Purkinje cell (primary cell): ENCODE data around the gene GPER1. TPM values are rescaled to one million over a fixed set of nuclear protein-coding genes. Genes with fewer than 3 reads are reported as not detected.

Source experiments
- polyA plus RNA-seq: library from polyadenylated mRNA; unstranded; fragments of >200 nt; fragmentation: Nextera tagmentation; gene quantifications from 2 replicates; pipeline ENCODE4 v1.2.1, GENCODE V29; 2014

The GPER1 gene
- polyA plus RNA-seq: not detected in 2 replicates

GRCh38 chr7:1087952-1088920 is at the start of gene GPER1:
Gene GPER1 (plus strand): TSS chr7:1088113. CDS start chr7:1091729, 3,616 bp downstream.

GRCh38 chr7:1044189-1045068 is 43.5 kb upstream of the GPER1 start, which contains the start of gene GPR146:
Gene GPR146 (plus strand): TSS chr7:1044546. CDS start chr7:1057516, 12,970 bp downstream.

Other genes starting within 250 kb of the GPER1 start
- gene GET4, start 211.6 kb upstream of the GPER1 start, polyA plus RNA-seq: 8.6 and 9.8 TPM in 2 replicates
- 0.48 and 0.52 TPM in 2 replicates for gene ADAP1, start 133.4 kb upstream of the GPER1 start, polyA plus RNA-seq
- 8.0 and 10.5 TPM in 2 replicates for gene COX19, start 112.6 kb upstream of the GPER1 start, polyA plus RNA-seq
- not detected in 2 replicates for gene CYP2W1, start 104.9 kb upstream of the GPER1 start, polyA plus RNA-seq
- not detected in 2 replicates for gene GPR146, start 43.6 kb upstream of the GPER1 start, polyA plus RNA-seq
- 88.7 and 104 TPM in 2 replicates for gene ZFAND2A, start 72.1 kb downstream of the GPER1 start, polyA plus RNA-seq
- gene UNCX, start 144.8 kb downstream of the GPER1 start, polyA plus RNA-seq: 0.12 TPM in 1 of 2 replicates, not detected in the other